Neural progenitor cell (in vitro differentiated cells): ENCODE results near the gene SRRM2.

Experiments used
- EZH2 ChIP-seq: fragments of 200-600 bp; sonication (generic); IDR thresholded peaks from 2 replicates; pipeline ENCODE4 v1.6.1; 2017; ENCODE audit warnings: antibody characterized with exemption, mild to moderate bottlenecking, moderate library complexity
- TF ChIP-seq, protein P1 (sequence below): fragments of 200-600 bp; sonication (generic); IDR thresholded peaks from 2 replicates; pipeline ENCODE4 v1.5.1; 2017; ENCODE audit warnings: antibody characterized with exemption, mild to moderate bottlenecking

DNA sequence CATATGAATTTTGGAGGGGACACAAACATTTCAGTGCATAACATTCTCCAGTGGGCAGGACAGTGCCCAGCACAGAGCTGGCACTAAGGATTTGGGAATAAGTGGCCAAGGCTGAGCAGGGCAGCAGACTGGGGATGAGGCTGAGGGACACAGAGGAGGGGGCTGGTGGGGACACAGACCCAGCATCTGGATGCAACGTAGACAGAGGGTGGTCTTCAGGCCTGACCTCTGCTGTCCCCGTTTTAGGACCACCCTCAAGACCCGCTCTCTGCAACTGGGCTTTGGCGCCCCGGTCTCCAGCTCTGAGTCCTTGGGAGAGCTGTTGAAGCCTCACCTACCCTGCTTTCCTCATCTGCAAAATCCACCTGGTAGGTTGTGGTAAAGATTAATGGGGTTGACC is 38.2 kb downstream of the SRRM2 start:
- TF ChIP-seq, protein P1, sequence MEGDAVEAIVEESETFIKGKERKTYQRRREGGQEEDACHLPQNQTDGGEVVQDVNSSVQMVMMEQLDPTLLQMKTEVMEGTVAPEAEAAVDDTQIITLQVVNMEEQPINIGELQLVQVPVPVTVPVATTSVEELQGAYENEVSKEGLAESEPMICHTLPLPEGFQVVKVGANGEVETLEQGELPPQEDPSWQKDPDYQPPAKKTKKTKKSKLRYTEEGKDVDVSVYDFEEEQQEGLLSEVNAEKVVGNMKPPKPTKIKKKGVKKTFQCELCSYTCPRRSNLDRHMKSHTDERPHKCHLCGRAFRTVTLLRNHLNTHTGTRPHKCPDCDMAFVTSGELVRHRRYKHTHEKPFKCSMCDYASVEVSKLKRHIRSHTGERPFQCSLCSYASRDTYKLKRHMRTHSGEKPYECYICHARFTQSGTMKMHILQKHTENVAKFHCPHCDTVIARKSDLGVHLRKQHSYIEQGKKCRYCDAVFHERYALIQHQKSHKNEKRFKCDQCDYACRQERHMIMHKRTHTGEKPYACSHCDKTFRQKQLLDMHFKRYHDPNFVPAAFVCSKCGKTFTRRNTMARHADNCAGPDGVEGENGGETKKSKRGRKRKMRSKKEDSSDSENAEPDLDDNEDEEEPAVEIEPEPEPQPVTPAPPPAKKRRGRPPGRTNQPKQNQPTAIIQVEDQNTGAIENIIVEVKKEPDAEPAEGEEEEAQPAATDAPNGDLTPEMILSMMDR, result no peak
- no peak for TF ChIP-seq EZH2
